Stimulated activated CD4-positive, alpha-beta T cell treated with anti-CD3 and anti-CD28 coated beads, Interleukin-2, amount 100 ng/mL, for 48 hours (primary cell): ENCODE data around the gene RNF13.

Experiments
- DNase-seq, 2 donors: peaks; one replicate each; pipeline ENCODE4 v3.0.0-alpha.2; 2020

Gene RNF13

GRCh38 chr3:150005243-150006112, 192.5 kb downstream of the RNF13 start:
- DNase-seq: no peak

GRCh38 chr3:150006794-150007193, 193.8 kb downstream of the RNF13 start:
- no peak for DNase-seq
